Right atrium auricular region (tissue), 2 donors: ENCODE measurements around the gene HSF5. TPM values are rescaled to one million over a fixed set of nuclear protein-coding genes. Genes with fewer than 3 reads are reported as not detected.

ENCODE experiments used
- DNase-seq: peaks from one replicate; pipeline ENCODE4 v3.0.0-alpha.2; 2019; ENCODE audit warnings: low spot score
- H3K27ac ChIP-seq, 2 donors: fragments of 200-600 bp; sonication (generic); 1 replicate in 1 of 2; 2 replicates in 1 of 2; pipeline ENCODE4 v1.5.1; 2016 to 2019
- H3K27me3 ChIP-seq, 2 donors: fragments of 200-600 bp; sonication (generic); one replicate each; pipeline versions ENCODE4 v1.5.1 to v1.6.0; 2017 to 2019
- H3K36me3 ChIP-seq: fragments of 200-600 bp; sonication (generic); one replicate; pipeline ENCODE4 v1.5.1; 2016
- H3K4me1 ChIP-seq, 2 donors: fragments of 200-600 bp; sonication (generic); one replicate each; pipeline versions ENCODE4 v1.5.1 to v1.6.0; 2017 to 2019
- H3K4me3 ChIP-seq, 2 donors: fragments of 200-600 bp; sonication (generic); 1 replicate in 1 of 2; 2 replicates in 1 of 2; pipeline ENCODE4 v1.5.1; 2017 to 2019; ENCODE audit warnings: mild to moderate bottlenecking in 1 of 2, moderate library complexity in 1 of 2
- H3K9me3 ChIP-seq, 2 donors: fragments of 200-600 bp; sonication (generic); one replicate each; pipeline ENCODE4 v1.5.1; 2019
- CTCF ChIP-seq, 2 donors: fragments of 200-600 bp; sonication (generic); IDR thresholded peaks; one replicate each; pipeline ENCODE4 v1.5.1; 2019; ENCODE audit warnings: antibody characterized with exemption in 2 of 2
- total RNA-seq, 2 donors: library from RNA; depleted of rRNA; stranded (reverse); fragments of >200 nt; gene quantifications; one replicate each; pipeline ENCODE4 v1.1.0, GENCODE V29; 2016

Gene HSF5
- total RNA-seq, 2 donors from 2014 or later, result 0.08 TPM; not detected in 1

- Histone ChIP-seq H3K9me3 (no peaks in the 10 kb centered on the region), H3K36me3 (no peaks in the 10 kb centered on the region), H3K27me3 (no peaks in the 10 kb centered on the region), H3K4me3 (no peak overlapping the region), H3K27ac (peak overlapping the region; percentile 49 to 54), H3K4me1 (peaks cover 0 to 69% of the 10 kb centered on the region in 2 donors)
- DNase-seq, result no peak
- no peak for TF ChIP-seq CTCF (IDR thresholded peaks at IDR 0.05)
These were observed 46.1 kb upstream of the HSF5 start for GRCh38 chr17:58534331-58534730.

- no peak overlapping the region for H3K27ac ChIP-seq
- H3K9me3 ChIP-seq, result no peaks in the 10 kb centered on the region
- H3K36me3 ChIP-seq, result no peaks in the 10 kb centered on the region
- TF ChIP-seq CTCF (IDR thresholded peaks at IDR 0.05), result no peak
- H3K27me3 ChIP-seq, result no peaks in the 10 kb centered on the region
- no peak for DNase-seq
- peaks cover 0 to 69% of the 10 kb centered on the region in 2 donors for H3K4me1 ChIP-seq
- no peak overlapping the region for H3K4me3 ChIP-seq
These were observed 45.5 kb upstream of the HSF5 start for GRCh38 chr17:58533616-58534188.

GRCh38 chr17:58532555-58532951 lies 44.3 kb upstream of the HSF5 start:
- Histone ChIP-seq H3K36me3 (no peaks in the 10 kb centered on the region), H3K27ac (peak overlapping the region in 1 of 2 donors; percentile 64), H3K27me3 (no peaks in the 10 kb centered on the region), H3K9me3 (no peaks in the 10 kb centered on the region), H3K4me3 (peak overlapping the region in 1 of 2 donors; percentile 67), H3K4me1 (peaks cover 0 to 75% of the 10 kb centered on the region in 2 donors)
- DNase-seq, result no peak
- no peak for TF ChIP-seq CTCF (IDR thresholded peaks at IDR 0.05)

GRCh38 chr17:58531661-58532554 lies 43.7 kb upstream of the HSF5 start:
- no peaks in the 10 kb centered on the region for H3K27me3 ChIP-seq
- peaks cover 0 to 78% of the 10 kb centered on the region in 2 donors for H3K4me1 ChIP-seq
- no peak for TF ChIP-seq CTCF (IDR thresholded peaks at IDR 0.05)
- H3K4me3 ChIP-seq, result peak overlapping the region; percentile 42 to 67
- H3K9me3 ChIP-seq, result no peaks in the 10 kb centered on the region
- H3K36me3 ChIP-seq, result no peaks in the 10 kb centered on the region
- DNase-seq, result no peak
- H3K27ac ChIP-seq, result peak overlapping the region; percentile 59 to 75

GRCh38 chr17:58531122-58531521 lies 42.9 kb upstream of the HSF5 start:
- H3K27me3 ChIP-seq, result no peaks in the 10 kb centered on the region
- H3K27ac ChIP-seq, result peak overlapping the region; percentile 50 to 75
- no peak for DNase-seq
- peak overlapping the region; percentile 42 to 67 for H3K4me3 ChIP-seq
- H3K4me1 ChIP-seq, result peaks cover 0 to 79% of the 10 kb centered on the region in 2 donors
- no peaks in the 10 kb centered on the region for H3K9me3 ChIP-seq
- no peak for TF ChIP-seq CTCF (IDR thresholded peaks at IDR 0.05)
- H3K36me3 ChIP-seq, result no peaks in the 10 kb centered on the region
